Measurements from ENCODE around the gene RNF144B.

DNA sequence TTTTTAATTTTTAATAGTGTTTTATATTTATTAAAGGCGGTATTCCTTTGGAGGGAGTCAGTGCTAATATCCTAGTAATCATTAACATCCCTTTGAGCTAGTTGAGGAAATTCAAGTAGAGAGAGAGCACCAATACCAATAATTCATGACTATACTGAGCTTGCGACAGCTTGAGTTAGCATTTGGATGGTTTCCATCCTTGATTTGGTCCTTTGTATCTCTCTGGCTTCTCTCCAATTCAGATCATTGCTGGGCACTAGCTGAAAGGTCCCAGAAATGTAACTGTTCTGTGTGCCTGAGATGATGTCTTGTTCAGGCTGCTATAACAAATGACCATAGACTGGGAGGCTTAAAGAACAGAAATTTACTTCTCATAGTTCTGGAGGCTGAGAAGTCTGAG lies 77.0 kb downstream of the RNF144B start:
- TF ChIP-seq POLR2A (IDR thresholded peaks at IDR 0.05) = no peak
- TF ChIP-seq, protein P1, sequence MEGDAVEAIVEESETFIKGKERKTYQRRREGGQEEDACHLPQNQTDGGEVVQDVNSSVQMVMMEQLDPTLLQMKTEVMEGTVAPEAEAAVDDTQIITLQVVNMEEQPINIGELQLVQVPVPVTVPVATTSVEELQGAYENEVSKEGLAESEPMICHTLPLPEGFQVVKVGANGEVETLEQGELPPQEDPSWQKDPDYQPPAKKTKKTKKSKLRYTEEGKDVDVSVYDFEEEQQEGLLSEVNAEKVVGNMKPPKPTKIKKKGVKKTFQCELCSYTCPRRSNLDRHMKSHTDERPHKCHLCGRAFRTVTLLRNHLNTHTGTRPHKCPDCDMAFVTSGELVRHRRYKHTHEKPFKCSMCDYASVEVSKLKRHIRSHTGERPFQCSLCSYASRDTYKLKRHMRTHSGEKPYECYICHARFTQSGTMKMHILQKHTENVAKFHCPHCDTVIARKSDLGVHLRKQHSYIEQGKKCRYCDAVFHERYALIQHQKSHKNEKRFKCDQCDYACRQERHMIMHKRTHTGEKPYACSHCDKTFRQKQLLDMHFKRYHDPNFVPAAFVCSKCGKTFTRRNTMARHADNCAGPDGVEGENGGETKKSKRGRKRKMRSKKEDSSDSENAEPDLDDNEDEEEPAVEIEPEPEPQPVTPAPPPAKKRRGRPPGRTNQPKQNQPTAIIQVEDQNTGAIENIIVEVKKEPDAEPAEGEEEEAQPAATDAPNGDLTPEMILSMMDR (IDR thresholded peaks at IDR 0.05) = no peak
